ENCODE results near the gene ABTB2. TPM values are rescaled to one million over a fixed set of nuclear protein-coding genes. Genes with fewer than 3 reads are reported as not detected.

Gene ABTB2
- total and polyA plus RNA-seq, 3 experiments from 2014 or later, result 0.05 to 5.5 (median 5.4) TPM

DNA sequence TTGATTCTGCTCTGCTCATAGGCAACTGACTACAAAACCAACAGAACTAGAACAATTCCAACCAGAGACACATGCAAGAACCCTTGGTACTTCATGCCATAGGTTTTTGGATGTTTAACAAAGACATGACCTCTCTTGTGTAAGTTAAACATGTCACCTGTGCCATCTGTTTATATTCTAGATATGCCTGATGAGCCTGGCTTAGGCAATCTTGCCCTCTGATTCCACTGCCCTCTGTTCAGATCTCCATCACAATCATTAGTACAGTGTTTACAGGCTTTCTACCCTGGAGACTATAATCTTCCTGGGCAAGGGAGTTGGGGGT is 40.8 kb downstream of the ABTB2 start:
- H3K9me3 Mint-ChIP-seq, result no peaks in the 10 kb centered on the region
- no peaks in the 10 kb centered on the region for H3K36me3 Mint-ChIP-seq
- Histone ChIP-seq H3K36me3 (ENCODE audit: insufficient read depth, low read length) (no peaks in the 10 kb centered on the region), H3K27me3 (ENCODE audit: insufficient read depth, low read length, poor library complexity, severe bottlenecking) (no peaks in the 10 kb centered on the region), H3K27ac (ENCODE audit: low read depth, low read length) (no peak overlapping the region), H3K9me3 (ENCODE audit: low read length) (no peaks in the 10 kb centered on the region), H3K4me3 (ENCODE audit: low read length) (no peak overlapping the region), H3K4me1 (ENCODE audit: insufficient read depth, low read length) (peaks cover 9% of the 10 kb centered on the region)
- no peak overlapping the region for H3K4me3 Mint-ChIP-seq
- peaks cover 8% of the 10 kb centered on the region in 2 donors for H3K27me3 Mint-ChIP-seq
- DNase-seq, result no peak
- CTCF ChIA-PET, result interaction anchor here (0.7 kb wide), 1 partner anchor 14 kb away, joined by 3 read pairs; no protein-coding TSS in a partner anchor
- H3K4me1 Mint-ChIP-seq, result peaks cover 0 to 7% (median 0%) of the 10 kb centered on the region in 3 donors
- POLR2A ChIA-PET, result no interaction called here
- no peak overlapping the region for H3K27ac Mint-ChIP-seq

DNA sequence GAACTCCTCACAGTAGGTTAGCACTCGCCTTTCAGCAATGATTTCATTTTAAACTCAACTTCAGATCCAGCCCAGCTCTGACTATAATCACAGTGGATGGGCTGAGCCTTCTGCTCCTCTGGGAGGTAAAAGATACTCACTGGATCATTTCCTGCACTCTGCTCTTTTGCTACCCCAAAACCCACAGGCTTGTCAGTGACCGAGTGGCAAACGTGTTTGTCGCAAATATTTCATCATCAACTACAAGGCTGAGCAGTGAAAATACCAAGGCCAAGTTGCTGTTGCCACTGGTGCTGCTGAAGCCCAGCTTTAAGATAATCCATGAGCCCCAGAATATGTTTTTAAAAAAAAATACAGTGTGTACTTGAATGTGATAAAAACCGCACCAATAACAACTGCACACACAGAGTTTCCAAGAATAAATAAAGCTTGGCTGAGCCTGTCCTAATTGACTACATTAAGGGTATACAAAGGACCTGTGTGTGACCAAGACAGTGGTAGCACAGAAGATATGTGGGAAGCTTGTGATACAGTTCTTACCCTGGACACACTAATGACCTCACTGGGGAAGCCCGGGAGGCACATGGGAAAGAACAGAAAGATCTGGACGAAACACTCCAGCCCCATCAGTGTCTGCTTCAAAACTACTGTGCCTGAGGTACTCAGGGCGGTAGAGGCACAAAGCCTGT is 41.3 kb downstream of the ABTB2 start:
- Histone ChIP-seq H3K27me3 (ENCODE audit: insufficient read depth, low read length, poor library complexity, severe bottlenecking) (no peaks in the 10 kb centered on the region), H3K9me3 (ENCODE audit: low read length) (no peaks in the 10 kb centered on the region), H3K4me3 (ENCODE audit: low read length) (no peak overlapping the region), H3K36me3 (ENCODE audit: insufficient read depth, low read length) (no peaks in the 10 kb centered on the region), H3K4me1 (ENCODE audit: insufficient read depth, low read length) (peaks cover 9% of the 10 kb centered on the region), H3K27ac (ENCODE audit: low read depth, low read length) (no peak overlapping the region)
- Mint-ChIP-seq H3K4me1 (peaks cover 0 to 7% (median 0%) of the 10 kb centered on the region in 3 donors), H3K4me3 (no peak overlapping the region), H3K36me3 (no peaks in the 10 kb centered on the region), H3K27me3 (peaks cover 8% of the 10 kb centered on the region in 2 donors), H3K27ac (no peak overlapping the region), H3K9me3 (no peaks in the 10 kb centered on the region)
- POLR2A ChIA-PET, result no interaction called here
- no peak for DNase-seq
- CTCF ChIA-PET, result no interaction called here

DNA sequence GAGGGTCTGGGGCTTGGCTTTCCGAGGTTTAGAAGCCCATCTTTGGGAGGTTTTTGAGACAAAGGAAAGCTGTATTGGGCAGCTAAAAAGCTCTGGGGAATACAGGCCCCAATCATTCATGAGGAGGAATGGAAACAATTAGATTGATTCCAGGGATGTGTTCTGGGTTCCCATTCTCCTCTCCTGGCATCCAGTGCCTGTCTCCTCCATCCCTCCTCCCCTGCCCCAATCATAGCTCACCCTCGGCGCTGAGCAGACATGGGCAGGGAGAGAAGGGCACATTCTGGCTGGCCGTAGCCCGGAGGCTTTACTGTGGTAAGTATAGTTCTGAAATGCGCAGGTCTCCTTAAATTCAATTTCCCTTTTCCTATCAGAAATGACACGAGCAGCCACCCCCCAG is 42.4 kb downstream of the ABTB2 start:
- H3K36me3 Mint-ChIP-seq, result no peaks in the 10 kb centered on the region
- peaks cover 6 to 19% of the 10 kb centered on the region in 2 donors for H3K27me3 Mint-ChIP-seq
- Histone ChIP-seq H3K27ac (ENCODE audit: low read depth, low read length) (no peak overlapping the region), H3K4me3 (ENCODE audit: low read length) (no peak overlapping the region), H3K4me1 (ENCODE audit: insufficient read depth, low read length) (peaks cover 9% of the 10 kb centered on the region), H3K9me3 (ENCODE audit: low read length) (no peaks in the 10 kb centered on the region), H3K36me3 (ENCODE audit: insufficient read depth, low read length) (no peaks in the 10 kb centered on the region), H3K27me3 (ENCODE audit: insufficient read depth, low read length, poor library complexity, severe bottlenecking) (no peaks in the 10 kb centered on the region)
- H3K27ac Mint-ChIP-seq, result no peak overlapping the region
- ChIA-PET POLR2A (no interaction called here), CTCF (no interaction called here)
- H3K9me3 Mint-ChIP-seq, result no peaks in the 10 kb centered on the region
- peaks cover 0 to 7% (median 0%) of the 10 kb centered on the region in 3 donors for H3K4me1 Mint-ChIP-seq
- DNase-seq, result no peak
- no peak overlapping the region for H3K4me3 Mint-ChIP-seq

GRCh38 chr11:34314936-34315335 is 42.9 kb downstream of the ABTB2 start:
- H3K36me3 ChIP-seq (ENCODE audit: insufficient read depth, low read length), result no peaks in the 10 kb centered on the region
- H3K27me3 ChIP-seq (ENCODE audit: insufficient read depth, low read length, poor library complexity, severe bottlenecking), result no peaks in the 10 kb centered on the region
- ChIA-PET CTCF (no interaction called here), POLR2A (no interaction called here)
- Mint-ChIP-seq H3K4me3 (no peak overlapping the region), H3K36me3 (no peaks in the 10 kb centered on the region), H3K27ac (no peak overlapping the region), H3K4me1 (peaks cover 0 to 7% (median 0%) of the 10 kb centered on the region in 3 donors), H3K9me3 (no peaks in the 10 kb centered on the region), H3K27me3 (peaks cover 5 to 23% of the 10 kb centered on the region in 2 donors)
- H3K4me3 ChIP-seq (ENCODE audit: low read length), result no peak overlapping the region
- no peak for DNase-seq
- peaks cover 9% of the 10 kb centered on the region for H3K4me1 ChIP-seq (ENCODE audit: insufficient read depth, low read length)
- H3K27ac ChIP-seq (ENCODE audit: low read depth, low read length), result no peak overlapping the region
- H3K9me3 ChIP-seq (ENCODE audit: low read length), result no peaks in the 10 kb centered on the region

- Mint-ChIP-seq H3K9me3 (no peaks in the 10 kb centered on the region), H3K27ac (no peak overlapping the region), H3K36me3 (no peaks in the 10 kb centered on the region), H3K4me3 (no peak overlapping the region), H3K4me1 (peaks cover 0 to 7% (median 0%) of the 10 kb centered on the region in 3 donors), H3K27me3 (peaks cover 5 to 23% of the 10 kb centered on the region in 2 donors)
- Histone ChIP-seq H3K9me3 (ENCODE audit: low read length) (no peaks in the 10 kb centered on the region), H3K36me3 (ENCODE audit: insufficient read depth, low read length) (no peaks in the 10 kb centered on the region), H3K27ac (ENCODE audit: low read depth, low read length) (no peak overlapping the region), H3K4me1 (ENCODE audit: insufficient read depth, low read length) (peaks cover 11% of the 10 kb centered on the region), H3K4me3 (ENCODE audit: low read length) (no peak overlapping the region), H3K27me3 (ENCODE audit: insufficient read depth, low read length, poor library complexity, severe bottlenecking) (no peaks in the 10 kb centered on the region)
- ChIA-PET POLR2A (no interaction called here), CTCF (no interaction called here)
- no peak for DNase-seq
Measured at GRCh38 chr11:34314176-34314575, 43.6 kb downstream of the ABTB2 start.

GRCh38 chr11:34313099-34313517 is 44.7 kb downstream of the ABTB2 start:
- no peaks in the 10 kb centered on the region for H3K27me3 ChIP-seq (ENCODE audit: insufficient read depth, low read length, poor library complexity, severe bottlenecking)
- ChIA-PET POLR2A (no interaction called here), CTCF (no interaction called here)
- H3K9me3 ChIP-seq (ENCODE audit: low read length), result no peaks in the 10 kb centered on the region
- peaks cover 5 to 21% of the 10 kb centered on the region in 2 donors for H3K27me3 Mint-ChIP-seq
- H3K9me3 Mint-ChIP-seq, result no peaks in the 10 kb centered on the region
- no peaks in the 10 kb centered on the region for H3K36me3 ChIP-seq (ENCODE audit: insufficient read depth, low read length)
- no peak overlapping the region for H3K27ac ChIP-seq (ENCODE audit: low read depth, low read length)
- H3K4me1 ChIP-seq (ENCODE audit: insufficient read depth, low read length), result peaks cover 18% of the 10 kb centered on the region
- DNase-seq, result peak in 2 of 5 donors; percentile 1 to 31
- H3K4me3 Mint-ChIP-seq, result no peak overlapping the region
- H3K27ac Mint-ChIP-seq, result no peak overlapping the region
- no peak overlapping the region for H3K4me3 ChIP-seq (ENCODE audit: low read length)
- H3K36me3 Mint-ChIP-seq, result no peaks in the 10 kb centered on the region
- peaks cover 0 to 7% (median 0%) of the 10 kb centered on the region in 3 donors for H3K4me1 Mint-ChIP-seq

DNA sequence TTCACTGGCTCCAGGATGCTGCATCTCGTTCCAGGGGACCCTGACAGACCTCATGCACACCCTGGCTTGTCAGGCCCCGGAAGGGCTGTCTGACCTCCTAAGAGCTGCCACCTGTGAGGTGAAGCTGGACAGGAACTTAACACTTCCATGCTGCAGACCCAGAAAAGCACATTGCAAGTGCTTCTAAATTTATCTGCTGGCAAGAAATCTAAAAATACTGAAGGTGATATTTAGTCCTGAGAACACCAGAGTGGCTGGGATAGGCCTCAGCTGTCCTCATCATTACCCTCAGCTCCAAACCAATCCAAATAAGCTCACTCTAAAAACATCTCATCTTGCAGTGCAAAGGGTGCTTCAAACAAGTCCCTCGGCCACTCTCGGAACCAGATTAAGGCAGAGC is 46.7 kb downstream of the ABTB2 start:
- peaks cover 5 to 22% of the 10 kb centered on the region in 2 donors for H3K27me3 Mint-ChIP-seq
- H3K36me3 Mint-ChIP-seq, result no peaks in the 10 kb centered on the region
- Histone ChIP-seq H3K27ac (ENCODE audit: low read depth, low read length) (no peak overlapping the region), H3K27me3 (ENCODE audit: insufficient read depth, low read length, poor library complexity, severe bottlenecking) (no peaks in the 10 kb centered on the region), H3K36me3 (ENCODE audit: insufficient read depth, low read length) (no peaks in the 10 kb centered on the region), H3K9me3 (ENCODE audit: low read length) (no peaks in the 10 kb centered on the region), H3K4me1 (ENCODE audit: insufficient read depth, low read length) (peaks cover 18% of the 10 kb centered on the region), H3K4me3 (ENCODE audit: low read length) (no peak overlapping the region)
- ChIA-PET CTCF (no interaction called here), POLR2A (no interaction called here)
- no peak for DNase-seq
- H3K4me3 Mint-ChIP-seq, result no peak overlapping the region
- H3K27ac Mint-ChIP-seq, result no peak overlapping the region
- no peaks in the 10 kb centered on the region for H3K9me3 Mint-ChIP-seq
- H3K4me1 Mint-ChIP-seq, result peaks cover 0 to 7% (median 0%) of the 10 kb centered on the region in 3 donors

DNA sequence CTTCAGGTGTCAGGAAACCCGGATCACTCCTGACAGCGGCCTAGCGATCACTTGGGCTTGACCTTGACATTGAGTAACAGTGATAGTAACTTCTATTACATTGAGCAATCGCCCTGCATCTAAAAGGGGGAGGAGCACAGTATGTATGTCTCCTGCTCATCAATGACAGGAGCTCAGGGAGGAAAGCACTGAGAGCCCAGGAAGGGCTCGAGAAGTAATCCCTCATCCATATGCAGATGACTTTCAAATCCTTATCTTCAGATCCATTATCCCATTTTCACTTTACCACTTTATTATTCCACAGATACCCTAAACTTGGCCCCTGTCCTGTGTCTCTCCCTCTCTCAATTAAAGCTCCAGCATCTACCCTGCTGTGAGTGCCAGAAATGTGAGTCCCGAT is 47.8 kb downstream of the ABTB2 start:
- no peak for DNase-seq
- ChIA-PET POLR2A (no interaction called here), CTCF (no interaction called here)
- H3K36me3 Mint-ChIP-seq, result no peaks in the 10 kb centered on the region
- H3K9me3 ChIP-seq (ENCODE audit: low read length), result no peaks in the 10 kb centered on the region
- no peaks in the 10 kb centered on the region for H3K27me3 ChIP-seq (ENCODE audit: insufficient read depth, low read length, poor library complexity, severe bottlenecking)
- H3K27me3 Mint-ChIP-seq, result peaks cover 5 to 21% of the 10 kb centered on the region in 2 donors
- H3K27ac ChIP-seq (ENCODE audit: low read depth, low read length), result no peak overlapping the region
- no peaks in the 10 kb centered on the region for H3K36me3 ChIP-seq (ENCODE audit: insufficient read depth, low read length)
- no peak overlapping the region for H3K4me3 Mint-ChIP-seq
- H3K4me1 ChIP-seq (ENCODE audit: insufficient read depth, low read length), result peaks cover 18% of the 10 kb centered on the region
- no peak overlapping the region for H3K4me3 ChIP-seq (ENCODE audit: low read length)
- no peaks in the 10 kb centered on the region for H3K9me3 Mint-ChIP-seq
- peaks cover 0 to 7% (median 0%) of the 10 kb centered on the region in 3 donors for H3K4me1 Mint-ChIP-seq
- H3K27ac Mint-ChIP-seq, result peak overlapping the region in 1 of 8 donors; percentile 19

All from CD8-positive, alpha-beta memory T cell (primary cell).